Placental epithelial cell (primary cell): ENCODE results near the gene TAF13. TPM values are rescaled to one million over a fixed set of nuclear protein-coding genes. Genes with fewer than 3 reads are reported as not detected.

Experiments
- small RNA-seq: library from RNA; depleted of rRNA; stranded (forward); fragments of <200 nt; gene quantifications from one replicate; pipeline ENCODE3, GENCODE V24; 2012
- total RNA-seq: library from RNA; depleted of rRNA; stranded (reverse); fragments of >200 nt; gene quantifications from 2 replicates; pipeline ENCODE4 v1.2.3, GENCODE V29; 2012

Gene TAF13
- total RNA-seq = 39.7 and 64.1 TPM in 2 replicates

DNA sequence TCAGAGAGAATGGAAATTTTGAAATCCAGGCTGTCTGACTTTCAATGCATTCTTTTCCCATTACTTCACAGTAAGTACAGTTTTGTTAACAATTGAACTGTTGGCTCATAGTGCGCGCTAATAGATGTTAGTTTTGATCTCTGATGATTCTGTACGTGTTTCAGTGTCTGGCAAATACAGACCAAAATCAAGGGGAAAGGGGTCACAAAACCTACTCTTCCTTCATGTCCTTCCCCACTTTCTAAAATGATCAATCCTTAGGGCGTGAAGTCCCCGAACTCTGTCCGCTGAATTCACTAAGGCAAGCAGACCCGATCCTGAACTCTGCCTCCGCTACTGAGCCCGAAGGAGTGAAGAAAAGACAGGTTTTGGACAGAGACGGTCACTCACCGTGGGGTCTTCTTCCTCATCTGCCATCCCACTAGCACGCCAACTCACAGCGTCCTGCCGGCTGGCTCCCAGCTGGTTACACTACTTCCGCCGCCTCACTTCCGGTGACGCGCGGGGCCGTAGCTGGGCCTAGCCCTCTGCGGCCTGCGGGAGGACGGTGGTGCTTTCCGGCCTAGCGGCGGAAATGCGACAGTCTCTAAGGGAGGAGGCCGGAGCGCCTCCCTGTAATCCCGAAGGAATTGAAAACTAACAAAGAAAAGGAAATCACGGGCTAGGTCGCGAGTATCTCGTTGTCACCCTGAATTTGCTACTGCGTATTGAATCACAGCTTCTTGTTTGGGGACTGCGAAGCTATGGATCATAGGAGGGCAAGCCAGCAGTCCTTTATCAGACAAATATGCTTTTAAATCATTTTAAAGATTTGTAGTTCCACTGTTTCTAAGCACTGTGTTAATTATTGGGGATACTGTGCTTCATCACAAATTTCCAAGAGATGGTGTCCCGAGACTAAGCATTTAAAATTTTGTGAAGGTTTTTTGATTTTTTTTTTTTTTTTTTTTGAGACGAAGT, at the start of gene TAF13:
TSS of gene TAF13 (minus strand) at position 473 of the 960 bp plus-strand sequence. CDS start at position 417, 56 bp downstream.

GRCh38 chr1:109113590-109114341, 38.0 kb upstream of the TAF13 start, which contains the start of gene ELAPOR1:
Gene ELAPOR1, plus strand, starts transcription at chr1:109114115. Its CDS starts 69 bp downstream, at chr1:109114184.

GRCh38 chr1:109090196-109091077, 14.6 kb upstream of the TAF13 start, which contains the start of gene TMEM167B:
Gene TMEM167B, plus strand, starts transcription at chr1:109090764. Its CDS starts 109 bp downstream, at chr1:109090873.

DNA sequence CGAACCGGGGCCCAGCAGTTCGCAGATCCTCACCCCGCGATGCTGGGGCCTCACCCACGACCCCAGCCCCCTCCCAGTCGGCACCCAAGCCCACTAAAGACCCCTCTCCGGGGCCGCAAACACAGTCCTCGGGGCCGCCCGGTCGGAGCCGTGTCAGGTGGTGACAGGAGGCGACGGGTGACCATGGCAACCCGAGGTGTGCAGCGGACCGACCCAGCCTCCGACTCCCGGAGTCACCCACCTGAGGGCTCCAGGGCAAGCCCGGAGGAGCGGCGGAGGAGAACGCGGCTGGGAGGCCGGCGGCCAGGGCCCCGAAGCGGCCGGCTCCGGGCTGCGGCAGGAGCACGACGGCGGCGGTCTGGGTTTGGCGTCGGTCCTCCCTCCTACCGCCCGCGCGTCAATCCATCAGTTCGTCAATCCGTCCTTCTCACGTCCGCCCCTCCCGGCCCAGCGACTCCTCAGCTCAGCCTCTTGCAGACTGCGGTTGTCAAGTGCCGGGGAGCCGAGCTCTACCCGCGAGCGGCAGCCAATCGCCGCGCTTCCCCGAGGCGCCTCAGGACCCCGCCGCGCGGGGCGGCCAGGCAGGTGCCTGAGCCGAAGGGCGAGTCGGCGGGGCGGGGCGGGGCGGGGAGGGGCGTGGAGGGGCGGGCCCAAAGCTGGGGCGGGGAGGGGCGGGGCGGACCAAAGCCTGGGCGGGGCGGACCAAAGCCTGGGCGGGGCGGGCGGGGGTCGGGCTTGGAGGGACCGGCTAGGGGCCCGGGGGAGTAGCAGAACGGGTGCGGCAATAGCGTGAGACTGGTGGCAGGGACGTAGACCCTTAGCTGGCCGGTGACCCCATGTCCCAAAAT, 34.0 kb downstream of the TAF13 start, which contains the start of gene WDR47:
TSS of gene WDR47 (minus strand) at position 482 of the 848 bp plus-strand sequence. CDS start 18,590 bp downstream, outside the sequence.

Small RNA genes within 50 kb of the gene (small RNA-seq; reads per million reads assigned to genes)
- gene AL356488.2 = not detected
- not detected for gene BX679664.1

Other genes starting within 250 kb of the TAF13 start
- 3.5 and 5.1 TPM in 2 replicates for gene AKNAD1, start 218.9 kb downstream of the TAF13 start, total RNA-seq
- gene GPSM2, start 199.0 kb downstream of the TAF13 start, total RNA-seq = 90.3 and 113 TPM in 2 replicates
- gene CLCC1, start 112.5 kb downstream of the TAF13 start, total RNA-seq = 11.1 and 14.5 TPM in 2 replicates
- 9.0 and 11.7 TPM in 2 replicates for gene WDR47, start 33.9 kb downstream of the TAF13 start, total RNA-seq
- gene TMEM167B, start 14.8 kb upstream of the TAF13 start, total RNA-seq = 21.3 and 37.3 TPM in 2 replicates
- gene ELAPOR1, start 38.1 kb upstream of the TAF13 start, total RNA-seq = 0.39 and 0.98 TPM in 2 replicates
- 169 and 215 TPM in 2 replicates for gene SARS1, start 137.9 kb upstream of the TAF13 start, total RNA-seq
- gene CELSR2, start 173.5 kb upstream of the TAF13 start, total RNA-seq = 3.1 and 8.6 TPM in 2 replicates
- gene PSRC1, start 207.1 kb upstream of the TAF13 start, total RNA-seq = 5.0 and 10.2 TPM in 2 replicates
- gene MYBPHL, start 231.0 kb upstream of the TAF13 start, total RNA-seq = 0.54 TPM in 1 of 2 replicates, not detected in the other